ENCODE measurements around the gene GNB1L.

GNB1L gene

DNA sequence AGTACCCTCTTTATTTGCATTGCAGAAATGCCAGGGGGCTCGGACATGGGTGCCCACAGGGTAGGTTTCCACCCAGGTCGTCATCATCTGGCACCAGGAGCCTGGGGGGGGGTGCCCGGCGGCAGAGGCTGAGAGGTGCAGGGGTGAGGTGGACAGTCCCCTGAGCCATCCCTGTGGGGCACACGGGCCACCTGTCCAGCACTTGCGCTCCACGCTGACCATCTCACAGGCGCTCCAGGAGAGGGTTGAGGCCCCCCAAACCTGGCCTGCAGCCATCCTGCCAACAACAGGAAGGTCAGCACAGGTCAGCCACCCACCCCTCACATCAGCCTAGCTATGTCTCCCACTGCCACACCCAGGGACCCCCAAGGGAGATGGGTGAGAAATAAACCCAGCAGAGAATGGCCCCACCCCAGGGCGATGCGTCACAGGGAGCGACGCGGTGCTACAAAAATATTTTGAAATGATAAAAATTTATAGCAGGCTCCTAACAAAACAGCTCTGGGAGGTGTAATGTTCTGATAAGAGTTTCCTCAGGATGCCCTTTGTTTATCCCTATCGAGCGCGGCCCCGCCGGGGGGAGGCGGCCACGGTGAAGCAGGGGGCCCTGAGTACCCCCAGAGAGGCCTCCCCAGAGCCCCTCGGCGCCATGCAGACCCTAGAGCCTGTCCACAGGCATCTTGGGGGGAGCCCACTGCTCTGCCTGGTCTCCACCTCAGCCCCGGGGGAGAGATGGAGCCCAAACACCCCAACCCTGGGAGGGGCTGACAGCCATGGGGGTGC lies 21.0 kb upstream of the GNB1L start:
- Mint-ChIP-seq H3K4me3 (no peak overlapping the region), H3K36me3 (ENCODE audit: low read depth) (no peaks in the 10 kb centered on the region), H3K9me3 (no peaks in the 10 kb centered on the region), H3K27me3 (no peaks in the 10 kb centered on the region), H3K27ac (no peak overlapping the region), H3K4me1 (ENCODE audit: low read depth) (peaks cover 13% of the 10 kb centered on the region)
- peak; percentile 17 for DNase-seq

DNA sequence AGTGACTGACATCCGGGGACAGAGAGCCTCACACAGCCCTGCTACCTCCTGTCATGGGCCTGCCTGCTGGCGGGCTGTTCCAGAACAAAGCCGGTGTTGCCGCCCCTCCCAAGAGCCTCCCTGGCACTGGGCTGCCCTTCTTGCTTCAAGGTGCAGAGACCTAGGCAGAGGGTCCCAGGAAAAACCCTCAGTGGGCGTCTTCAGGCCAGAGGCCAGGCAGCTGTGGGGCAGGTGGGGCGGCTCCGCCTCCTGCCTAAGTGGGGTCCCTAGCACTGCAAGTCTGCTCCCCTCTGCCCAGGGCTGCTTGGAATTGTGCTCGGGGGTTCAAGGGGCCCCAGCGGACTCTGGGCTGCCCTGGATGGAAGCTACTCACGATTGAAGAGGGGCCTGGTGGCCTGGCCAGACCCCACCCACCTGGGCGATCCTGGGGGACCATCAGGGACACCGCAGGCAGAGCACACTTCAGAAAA lies 20.4 kb upstream of the GNB1L start:
- Mint-ChIP-seq H3K9me3 (no peaks in the 10 kb centered on the region), H3K27me3 (no peaks in the 10 kb centered on the region), H3K4me3 (no peak overlapping the region), H3K27ac (no peak overlapping the region), H3K4me1 (ENCODE audit: low read depth) (peaks cover 13% of the 10 kb centered on the region), H3K36me3 (ENCODE audit: low read depth) (no peaks in the 10 kb centered on the region)
- DNase-seq: no peak

- DNase-seq: peak; percentile 59
- Mint-ChIP-seq H3K4me3 (no peak overlapping the region), H3K36me3 (ENCODE audit: low read depth) (no peaks in the 10 kb centered on the region), H3K9me3 (no peaks in the 10 kb centered on the region), H3K27me3 (no peaks in the 10 kb centered on the region), H3K27ac (peak overlapping the region; percentile 59), H3K4me1 (ENCODE audit: low read depth) (peaks cover 13% of the 10 kb centered on the region)
These were observed 19.8 kb upstream of the GNB1L start for GRCh38 chr22:19874307-19875060.

- Mint-ChIP-seq H3K27ac (peak overlapping the region; percentile 59), H3K36me3 (ENCODE audit: low read depth) (no peaks in the 10 kb centered on the region), H3K27me3 (no peaks in the 10 kb centered on the region), H3K4me3 (no peak overlapping the region), H3K9me3 (no peaks in the 10 kb centered on the region), H3K4me1 (ENCODE audit: low read depth) (peaks cover 13% of the 10 kb centered on the region)
- no peak for DNase-seq
These were observed 19.3 kb upstream of the GNB1L start for GRCh38 chr22:19873960-19874306.

DNA sequence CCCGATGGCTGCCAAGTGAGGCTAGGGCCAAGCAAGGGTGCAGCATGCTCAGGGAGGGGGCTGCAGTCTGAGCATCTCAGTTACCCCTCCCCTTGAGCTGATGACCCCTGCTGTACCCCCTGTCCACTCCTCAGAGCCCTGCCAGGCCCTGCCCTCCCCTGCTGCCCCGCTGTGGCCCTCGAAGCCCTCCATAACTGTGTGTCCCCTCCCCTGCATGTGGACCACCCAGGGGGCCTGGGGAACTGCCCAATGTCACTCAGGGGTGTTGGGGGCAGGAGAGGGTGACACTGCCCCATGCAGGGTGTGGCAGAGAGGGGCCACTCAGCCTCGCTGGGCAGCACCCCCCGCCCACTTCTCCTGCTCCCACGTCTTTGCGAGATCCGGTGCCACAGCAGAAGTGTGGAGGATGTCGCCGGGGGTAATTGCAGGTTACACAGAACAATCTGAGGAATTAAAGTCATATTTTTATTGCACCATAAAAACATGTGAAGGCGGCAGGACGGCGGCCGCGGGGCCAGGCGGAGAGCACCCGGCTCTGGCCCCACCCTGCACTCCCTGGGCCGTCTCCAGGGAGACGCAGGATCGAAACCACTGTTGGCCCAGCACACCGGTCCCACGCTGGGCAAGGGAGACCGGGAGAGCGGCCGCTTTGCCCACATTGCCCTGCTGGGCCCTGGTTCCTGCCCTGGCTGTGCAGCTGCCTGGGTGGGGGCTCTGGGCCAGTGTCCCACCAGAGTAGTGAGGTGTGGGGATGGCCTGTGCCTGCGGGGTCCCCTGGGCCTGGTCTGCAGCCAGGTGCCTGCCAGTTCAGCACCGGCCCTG lies 18.7 kb upstream of the GNB1L start:
- no peaks in the 10 kb centered on the region for H3K27me3 Mint-ChIP-seq
- H3K36me3 Mint-ChIP-seq (ENCODE audit: low read depth): no peaks in the 10 kb centered on the region
- no peaks in the 10 kb centered on the region for H3K9me3 Mint-ChIP-seq
- peaks cover 13% of the 10 kb centered on the region for H3K4me1 Mint-ChIP-seq (ENCODE audit: low read depth)
- H3K4me3 Mint-ChIP-seq: no peak overlapping the region
- peak; percentile 28 for DNase-seq
- no peak overlapping the region for H3K27ac Mint-ChIP-seq

DNA sequence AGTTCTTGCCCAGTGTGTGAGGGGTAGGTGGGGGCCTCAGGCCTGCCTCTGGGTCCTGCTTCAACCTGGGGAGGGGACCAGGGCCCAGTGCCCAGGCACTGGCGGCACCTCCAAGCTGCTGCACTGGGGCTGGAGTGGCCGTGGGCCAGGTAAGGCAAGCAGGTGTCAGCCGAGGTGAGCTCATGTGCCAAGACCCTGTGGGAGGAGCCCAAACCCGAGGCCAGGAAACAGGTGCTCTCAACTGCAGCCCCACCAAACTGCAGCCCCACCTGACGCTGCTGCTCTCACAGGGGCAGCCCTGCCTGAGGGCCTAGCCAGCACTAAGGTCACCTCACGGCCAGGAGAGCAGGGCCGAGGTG lies 18.1 kb upstream of the GNB1L start:
- H3K36me3 Mint-ChIP-seq (ENCODE audit: low read depth): no peaks in the 10 kb centered on the region
- H3K4me3 Mint-ChIP-seq: no peak overlapping the region
- no peak overlapping the region for H3K27ac Mint-ChIP-seq
- no peak for DNase-seq
- peaks cover 13% of the 10 kb centered on the region for H3K4me1 Mint-ChIP-seq (ENCODE audit: low read depth)
- no peaks in the 10 kb centered on the region for H3K9me3 Mint-ChIP-seq
- no peaks in the 10 kb centered on the region for H3K27me3 Mint-ChIP-seq

DNA sequence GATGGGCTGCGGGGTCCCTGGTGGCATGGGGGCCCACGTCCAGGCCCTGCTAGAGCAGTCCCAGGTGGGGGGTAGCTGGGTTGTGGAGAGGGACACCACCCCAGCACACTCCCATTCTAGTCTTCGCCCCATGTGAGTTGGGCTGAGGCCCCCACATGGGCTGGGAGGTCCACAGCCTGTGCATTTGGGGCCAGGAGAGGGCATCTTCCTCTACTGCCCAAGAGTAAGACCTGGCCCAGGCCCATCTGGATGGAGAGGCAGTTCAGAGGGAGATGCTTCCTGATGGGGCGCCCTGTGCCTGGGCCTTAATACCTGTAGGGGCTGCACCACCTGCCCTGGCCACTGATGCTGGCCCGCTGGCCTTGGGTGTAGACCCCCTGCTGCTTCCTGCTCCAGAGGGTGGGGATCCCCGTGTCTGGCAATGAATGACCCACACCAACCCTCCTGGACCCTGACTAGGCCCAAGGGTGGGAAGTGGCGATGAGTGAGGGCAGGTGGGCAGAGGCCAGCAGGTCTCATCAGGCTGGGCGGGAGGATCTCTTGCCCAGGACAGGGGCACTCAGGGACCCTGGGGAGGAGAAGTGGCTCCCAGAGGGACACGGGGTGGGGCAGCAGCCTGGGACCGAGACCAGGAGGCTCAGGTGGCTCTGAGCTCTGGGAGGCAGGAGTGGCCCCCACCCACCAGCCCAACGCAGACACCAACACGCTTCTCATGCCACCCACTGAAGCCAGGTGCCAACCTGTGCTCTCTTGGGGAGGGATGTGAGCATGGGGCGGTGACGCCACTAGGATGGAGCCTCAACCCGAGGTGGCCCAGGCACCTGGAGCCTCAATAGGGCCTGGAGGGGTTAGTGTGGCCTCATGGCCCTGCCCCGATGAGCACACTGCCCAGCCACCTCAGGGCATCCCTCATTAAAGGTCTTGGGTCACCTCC lies 17.4 kb upstream of the GNB1L start:
- DNase-seq: peak; percentile 23
- peaks cover 13% of the 10 kb centered on the region for H3K4me1 Mint-ChIP-seq (ENCODE audit: low read depth)
- no peaks in the 10 kb centered on the region for H3K27me3 Mint-ChIP-seq
- H3K27ac Mint-ChIP-seq: no peak overlapping the region
- H3K9me3 Mint-ChIP-seq: no peaks in the 10 kb centered on the region
- no peak overlapping the region for H3K4me3 Mint-ChIP-seq
- H3K36me3 Mint-ChIP-seq (ENCODE audit: low read depth): no peaks in the 10 kb centered on the region

- H3K36me3 Mint-ChIP-seq (ENCODE audit: low read depth): no peaks in the 10 kb centered on the region
- H3K4me3 Mint-ChIP-seq: no peak overlapping the region
These were observed 16.6 kb upstream of the GNB1L start for GRCh38 chr22:19871023-19871844.

DNA sequence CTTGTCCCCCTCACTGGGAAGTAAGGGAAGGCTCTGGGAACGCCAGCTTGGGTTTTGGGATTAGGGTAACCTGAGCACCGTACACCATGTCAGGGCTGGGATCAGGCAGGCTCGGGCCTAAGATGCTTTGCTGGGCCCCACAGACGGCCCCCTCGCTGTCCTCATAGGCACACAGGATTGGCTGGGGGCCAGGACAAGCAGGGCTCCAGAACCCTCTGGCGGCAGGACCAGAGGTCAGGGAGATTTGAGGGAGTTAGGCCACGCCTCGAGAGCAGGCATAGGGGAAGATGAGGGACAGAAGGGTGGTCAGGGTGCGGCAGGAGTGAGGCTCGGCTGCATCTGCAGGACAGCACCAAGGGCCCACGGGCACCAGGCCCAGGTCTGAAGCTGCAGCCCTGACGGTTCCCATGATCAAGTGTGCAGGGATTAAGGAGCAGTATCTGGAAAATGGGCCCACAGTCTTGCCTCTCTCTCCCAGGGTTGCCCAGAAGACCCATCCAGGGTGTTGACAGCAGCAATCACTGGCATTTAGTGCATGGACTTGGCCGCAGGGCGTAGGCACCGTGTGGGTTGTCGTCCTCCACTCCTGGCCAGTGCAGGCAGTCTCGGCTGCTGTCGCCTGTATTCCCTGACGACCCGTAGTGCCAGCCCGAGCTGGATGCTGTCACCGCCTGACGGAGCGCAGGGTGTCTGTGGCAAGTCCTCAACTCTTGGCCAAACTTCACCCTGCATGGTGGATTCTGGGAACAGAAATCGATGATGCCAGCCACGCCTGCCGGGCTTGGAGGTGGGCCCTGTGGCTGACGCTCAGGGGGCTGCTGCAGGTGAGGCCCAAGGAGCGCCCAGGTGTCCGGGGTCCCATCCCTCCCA lies 15.7 kb upstream of the GNB1L start:
- Mint-ChIP-seq H3K27me3 (no peaks in the 10 kb centered on the region), H3K4me3 (no peak overlapping the region), H3K36me3 (ENCODE audit: low read depth) (no peaks in the 10 kb centered on the region), H3K9me3 (no peaks in the 10 kb centered on the region), H3K4me1 (ENCODE audit: low read depth) (peaks cover 15% of the 10 kb centered on the region), H3K27ac (no peak overlapping the region)
- peak; percentile 20 for DNase-seq

More at GRCh38 chr22:19871023-19871844, 16.6 kb upstream of the GNB1L start:
- no peak overlapping the region for H3K27ac Mint-ChIP-seq
- H3K4me1 Mint-ChIP-seq (ENCODE audit: low read depth): peaks cover 13% of the 10 kb centered on the region
- no peaks in the 10 kb centered on the region for H3K9me3 Mint-ChIP-seq
- peak; percentile 28 for DNase-seq
- H3K27me3 Mint-ChIP-seq: no peaks in the 10 kb centered on the region

GRCh38 chr22:19869497-19870152 lies 15.0 kb upstream of the GNB1L start:
- no peak for DNase-seq
- Mint-ChIP-seq H3K27me3 (no peaks in the 10 kb centered on the region), H3K4me1 (ENCODE audit: low read depth) (peaks cover 16% of the 10 kb centered on the region), H3K36me3 (ENCODE audit: low read depth) (no peaks in the 10 kb centered on the region), H3K4me3 (no peak overlapping the region), H3K27ac (no peak overlapping the region), H3K9me3 (no peaks in the 10 kb centered on the region)

- Mint-ChIP-seq H3K36me3 (ENCODE audit: low read depth) (no peaks in the 10 kb centered on the region), H3K27me3 (no peaks in the 10 kb centered on the region), H3K4me1 (ENCODE audit: low read depth) (peaks cover 9% of the 10 kb centered on the region), H3K4me3 (no peak overlapping the region), H3K9me3 (no peaks in the 10 kb centered on the region), H3K27ac (peak overlapping the region; percentile 29)
- DNase-seq: peak; percentile 18
These were observed 14.2 kb upstream of the GNB1L start for GRCh38 chr22:19868773-19869471.

DNA sequence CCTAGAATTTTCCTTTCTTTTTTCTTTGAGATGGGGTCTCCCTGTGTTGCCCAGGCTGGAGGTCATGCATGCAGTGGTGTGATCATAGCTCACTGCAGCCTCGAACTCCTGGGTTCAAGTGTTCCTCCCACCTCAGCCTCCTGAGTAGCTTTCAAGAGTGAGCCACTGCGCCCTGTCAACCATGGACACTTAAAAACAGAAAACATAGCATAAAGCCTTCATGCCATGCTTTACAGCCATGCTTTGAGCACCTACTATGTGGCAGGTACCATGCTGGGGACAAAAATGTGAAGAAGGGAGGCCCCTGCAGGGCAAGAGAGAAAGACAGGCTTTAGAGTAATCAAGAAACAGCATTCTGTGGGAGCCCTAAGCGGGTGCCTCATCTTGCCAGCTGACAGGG lies 13.7 kb upstream of the GNB1L start:
- H3K4me3 Mint-ChIP-seq: no peak overlapping the region
- DNase-seq: no peak
- H3K27me3 Mint-ChIP-seq: no peaks in the 10 kb centered on the region
- peaks cover 8% of the 10 kb centered on the region for H3K4me1 Mint-ChIP-seq (ENCODE audit: low read depth)
- H3K36me3 Mint-ChIP-seq (ENCODE audit: low read depth): no peaks in the 10 kb centered on the region
- peak overlapping the region; percentile 29 for H3K27ac Mint-ChIP-seq
- no peaks in the 10 kb centered on the region for H3K9me3 Mint-ChIP-seq

All from activated T-cell treated with anti-CD3 and anti-CD28 coated beads, Interleukin-2, amount 50 U/mL, for 24 hours (primary cell).